Left lung (tissue), 10 donors: ENCODE data around the gene MAPKAPK3. TPM values are rescaled to one million over a fixed set of nuclear protein-coding genes. Genes with fewer than 3 reads are reported as not detected.

Experiments
- ATAC-seq: fragments of 200-7000 bp; cut with Tn5 transposase; one replicate; pipeline ENCODE4 v1.9.1; 2020; ENCODE audit warnings: moderate library complexity
- DNase-seq, 4 donors: peaks; one replicate each; pipeline ENCODE4 v3.0.0-alpha.2; 2013 to 2020
- H3K27ac ChIP-seq, 2 donors: fragments of 200-600 bp; sonication (generic) in 1 of 2; one replicate each; pipeline versions ENCODE4 v1.5.0 to v1.8.0; 2020 to 2021
- H3K27me3 ChIP-seq, 2 donors: fragments of 200-600 bp; sonication (generic) in 1 of 2; one replicate each; pipeline versions ENCODE4 v1.5.0 to v1.8.0; 2020 to 2021
- H3K36me3 ChIP-seq, 2 donors: fragments of 200-600 bp; sonication (generic) in 1 of 2; one replicate each; pipeline versions ENCODE4 v1.5.0 to v1.8.0; 2020 to 2021
- H3K4me1 ChIP-seq, 2 donors: fragments of 200-600 bp; one replicate each; pipeline ENCODE4 v1.8.0; 2021
- H3K4me3 ChIP-seq, 2 donors: fragments of 200-600 bp; sonication (generic) in 1 of 2; one replicate each; pipeline versions ENCODE4 v1.5.0 to v1.8.0; 2020 to 2021; ENCODE audit warnings: mild to moderate bottlenecking in 1 of 2
- H3K9me3 ChIP-seq, 2 donors: fragments of 200-600 bp; sonication (generic) in 1 of 2; one replicate each; pipeline versions ENCODE4 v1.5.0 to v1.8.0; 2020 to 2021
- intact Hi-C, 2 donors: fragments of 100-400 bp; cut with DNase I; formaldehyde crosslinking; loops; one replicate each; pipeline versions ENCODE4 v1.11.2 to v1.14.2; 2022
- polyA plus RNA-seq, 6 donors: library from polyadenylated mRNA; unstranded; fragments of 120-200 nt; gene quantifications; one replicate each; pipeline ENCODE4 v1.2.1, GENCODE V29; 2013; ENCODE audit not compliant: insufficient read length in 6 of 6
- total RNA-seq, 2 donors: library from RNA; stranded (reverse); fragmentation: NEBNext Ultra II Directional; extraction: Animal tissue kit (Norgen Biotek cat#: 25700); gene quantifications; one replicate each; pipeline ENCODE4 v1.2.1, GENCODE V29; 2021
- TF ChIP-seq, protein P1 (sequence below), 2 donors: fragments of 200-600 bp; sonication (generic) in 1 of 2; IDR thresholded peaks; one replicate each; pipeline versions ENCODE4 v1.5.0 to v1.8.0; 2021; ENCODE audit warnings: antibody characterized with exemption in 2 of 2
- donor health status: DM: no; HTN: yes; CAD: no.
- donor health status: DM: no; HTN: no; CAD: no.

Gene MAPKAPK3
- total and polyA plus RNA-seq, 8 donors: 34.1 to 118 (median 37.0) TPM

DNA sequence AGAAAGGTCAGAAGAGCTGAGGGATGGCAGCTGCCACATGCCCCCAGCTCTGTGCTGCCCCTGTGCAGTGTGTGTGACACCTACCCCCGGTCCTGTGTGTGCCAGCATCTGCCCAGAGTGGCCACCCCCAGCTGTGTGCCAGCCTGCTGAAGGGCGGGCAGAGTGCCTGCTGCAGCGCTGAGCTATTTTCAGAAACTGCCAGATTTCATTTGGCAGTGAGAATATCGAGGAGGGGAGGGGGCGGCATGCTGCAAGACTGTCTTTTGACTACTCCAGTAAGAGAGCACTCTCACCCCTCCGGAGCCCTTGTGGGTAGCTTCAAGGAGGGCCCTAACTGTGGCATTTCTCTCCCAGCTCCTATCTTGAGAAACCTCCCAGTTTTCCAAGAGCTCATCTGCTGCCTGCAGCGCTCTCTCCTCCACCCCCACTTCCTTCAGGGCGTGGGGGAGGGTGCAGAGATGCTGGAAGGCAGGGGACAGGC, 32.5 kb downstream of the MAPKAPK3 start:
- H3K36me3 ChIP-seq: peaks cover 0 to 61% of the 10 kb centered on the region in 2 donors
- no peaks in the 10 kb centered on the region for H3K4me1 ChIP-seq
- ATAC-seq (no peak), DNase-seq (no peak)
- H3K9me3 ChIP-seq: no peaks in the 10 kb centered on the region
- H3K27me3 ChIP-seq: no peaks in the 10 kb centered on the region
- no peak overlapping the region for H3K4me3 ChIP-seq
- intact Hi-C loops: no loop called here
- no peak overlapping the region for H3K27ac ChIP-seq
- TF ChIP-seq, protein P1, sequence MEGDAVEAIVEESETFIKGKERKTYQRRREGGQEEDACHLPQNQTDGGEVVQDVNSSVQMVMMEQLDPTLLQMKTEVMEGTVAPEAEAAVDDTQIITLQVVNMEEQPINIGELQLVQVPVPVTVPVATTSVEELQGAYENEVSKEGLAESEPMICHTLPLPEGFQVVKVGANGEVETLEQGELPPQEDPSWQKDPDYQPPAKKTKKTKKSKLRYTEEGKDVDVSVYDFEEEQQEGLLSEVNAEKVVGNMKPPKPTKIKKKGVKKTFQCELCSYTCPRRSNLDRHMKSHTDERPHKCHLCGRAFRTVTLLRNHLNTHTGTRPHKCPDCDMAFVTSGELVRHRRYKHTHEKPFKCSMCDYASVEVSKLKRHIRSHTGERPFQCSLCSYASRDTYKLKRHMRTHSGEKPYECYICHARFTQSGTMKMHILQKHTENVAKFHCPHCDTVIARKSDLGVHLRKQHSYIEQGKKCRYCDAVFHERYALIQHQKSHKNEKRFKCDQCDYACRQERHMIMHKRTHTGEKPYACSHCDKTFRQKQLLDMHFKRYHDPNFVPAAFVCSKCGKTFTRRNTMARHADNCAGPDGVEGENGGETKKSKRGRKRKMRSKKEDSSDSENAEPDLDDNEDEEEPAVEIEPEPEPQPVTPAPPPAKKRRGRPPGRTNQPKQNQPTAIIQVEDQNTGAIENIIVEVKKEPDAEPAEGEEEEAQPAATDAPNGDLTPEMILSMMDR (IDR thresholded peaks at IDR 0.05): no peak

DNA sequence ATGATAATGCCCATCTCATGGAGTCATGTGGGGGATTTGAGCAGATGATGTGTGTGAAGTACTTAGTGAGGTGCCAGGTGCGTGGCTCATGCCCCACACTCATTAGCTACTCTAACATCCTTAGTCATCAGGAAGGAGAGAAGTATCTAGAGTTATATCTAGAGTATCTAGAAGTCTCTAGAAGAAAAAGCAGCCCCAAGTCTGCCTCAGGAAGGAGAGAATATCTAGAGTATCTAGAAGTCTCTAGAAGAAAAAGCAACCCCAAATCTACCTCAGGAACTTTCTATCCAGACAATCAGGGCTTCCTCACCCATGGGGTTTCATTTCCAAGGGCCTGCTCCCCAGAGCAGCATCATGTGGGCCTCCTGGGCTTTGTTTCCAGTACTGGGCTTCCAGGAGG, 33.1 kb downstream of the MAPKAPK3 start:
- TF ChIP-seq, protein P1 (IDR thresholded peaks at IDR 0.05): no peak
- DNase-seq (no peak), ATAC-seq (no peak)
- Histone ChIP-seq H3K4me3 (no peak overlapping the region), H3K27me3 (no peaks in the 10 kb centered on the region), H3K27ac (no peak overlapping the region), H3K9me3 (no peaks in the 10 kb centered on the region), H3K4me1 (no peaks in the 10 kb centered on the region), H3K36me3 (peaks cover 0 to 56% of the 10 kb centered on the region in 2 donors)
- intact Hi-C loops: no loop called here

DNA sequence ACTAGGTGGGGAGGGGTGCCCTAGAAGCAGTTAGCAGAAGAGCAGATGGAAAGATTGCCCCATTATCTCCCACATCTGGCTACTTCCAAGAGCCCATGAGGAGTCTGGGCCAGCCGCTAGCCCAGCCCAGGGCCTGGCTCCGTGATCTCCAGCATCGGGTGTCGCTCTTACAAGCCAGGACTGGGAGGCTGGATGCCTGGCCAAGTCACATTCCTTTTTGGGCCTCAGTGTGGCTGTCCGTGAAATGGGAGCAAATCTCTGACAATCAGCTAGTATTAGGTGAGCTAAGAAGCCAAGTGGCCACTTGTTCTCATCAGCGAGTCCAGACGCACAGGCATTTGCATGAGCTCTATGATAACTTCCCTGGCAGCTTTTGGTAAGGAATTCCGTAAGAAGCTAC, 34.5 kb downstream of the MAPKAPK3 start:
- peaks cover 0 to 42% of the 10 kb centered on the region in 2 donors for H3K36me3 ChIP-seq
- H3K9me3 ChIP-seq: no peaks in the 10 kb centered on the region
- no peaks in the 10 kb centered on the region for H3K4me1 ChIP-seq
- no peak for ATAC-seq
- H3K4me3 ChIP-seq: no peak overlapping the region
- H3K27ac ChIP-seq: no peak overlapping the region
- DNase-seq: no peak
- intact Hi-C loops: no loop called here
- TF ChIP-seq, protein P1 (IDR thresholded peaks at IDR 0.05): no peak
- H3K27me3 ChIP-seq: no peaks in the 10 kb centered on the region

DNA sequence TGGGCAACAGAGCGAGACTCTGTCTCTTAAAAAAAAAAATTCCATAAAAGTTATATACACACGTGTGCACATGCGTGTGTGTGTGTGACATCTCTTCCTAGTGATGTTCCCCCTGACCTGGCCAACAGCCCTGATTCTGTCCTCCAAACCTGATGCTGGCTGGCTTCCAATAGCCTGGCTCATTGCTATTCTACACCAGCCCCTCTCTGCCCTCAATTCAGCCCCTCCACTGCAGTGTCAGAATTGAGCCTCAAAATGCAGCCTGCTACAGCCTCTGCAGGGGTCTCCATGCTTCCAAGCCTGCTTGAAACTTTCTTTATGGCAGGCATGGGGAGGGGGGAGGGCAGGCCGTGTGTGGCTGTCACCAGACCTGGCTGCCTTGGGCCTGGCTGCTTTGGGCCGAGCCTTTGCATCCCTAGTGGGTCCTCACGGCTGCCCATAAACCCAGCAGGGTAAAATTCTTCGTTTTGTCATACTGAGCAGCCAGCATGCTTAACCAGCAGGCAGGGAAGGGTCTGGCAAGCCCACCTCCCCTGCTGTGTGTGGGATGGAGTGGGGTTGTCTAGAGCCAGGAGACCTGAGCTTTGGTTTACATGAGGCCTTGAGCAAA, 35.1 kb downstream of the MAPKAPK3 start:
- intact Hi-C loops: no loop called here
- no peak for DNase-seq
- H3K36me3 ChIP-seq: peaks cover 0 to 36% of the 10 kb centered on the region in 2 donors
- no peaks in the 10 kb centered on the region for H3K4me1 ChIP-seq
- no peak for ATAC-seq
- H3K9me3 ChIP-seq: no peaks in the 10 kb centered on the region
- H3K4me3 ChIP-seq: no peak overlapping the region
- no peak overlapping the region for H3K27ac ChIP-seq
- no peaks in the 10 kb centered on the region for H3K27me3 ChIP-seq
- TF ChIP-seq, protein P1 (IDR thresholded peaks at IDR 0.05): no peak

DNA sequence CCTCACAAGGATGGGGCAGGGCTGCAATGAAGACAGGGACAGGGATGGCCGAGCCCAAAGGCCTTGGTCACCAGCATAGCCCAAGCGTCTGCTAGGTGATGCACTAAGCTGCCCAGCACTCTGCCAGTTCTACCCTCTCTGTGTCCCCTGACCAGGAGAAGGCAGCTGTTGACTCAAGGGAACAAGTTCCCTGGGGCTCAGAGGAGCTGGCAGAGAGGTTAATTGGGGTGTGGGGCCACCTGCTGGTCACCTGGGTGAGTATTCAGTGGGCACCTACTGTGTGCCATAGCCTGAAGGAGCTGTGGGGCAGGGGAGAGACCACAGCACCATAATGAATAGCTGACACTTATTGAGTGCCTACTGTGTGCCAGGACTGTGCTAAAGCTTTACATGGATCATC, 35.8 kb downstream of the MAPKAPK3 start:
- TF ChIP-seq, protein P1 (IDR thresholded peaks at IDR 0.05): peak; percentile 21 to 56
- peaks cover 0 to 29% of the 10 kb centered on the region in 2 donors for H3K36me3 ChIP-seq
- intact Hi-C loops: no loop called here
- H3K27ac ChIP-seq: no peak overlapping the region
- ATAC-seq (peak; percentile 83), DNase-seq (peak in 1 of 4 donors; percentile 44)
- H3K27me3 ChIP-seq: no peaks in the 10 kb centered on the region
- H3K4me3 ChIP-seq: no peak overlapping the region
- no peaks in the 10 kb centered on the region for H3K4me1 ChIP-seq
- no peaks in the 10 kb centered on the region for H3K9me3 ChIP-seq
